Measurements from ENCODE around the gene ARHGAP1.

The ARHGAP1 gene

GRCh38 chr11:46700241-46701077 lies at the start of gene ARHGAP1, which contains the start of gene ZNF408:
Gene ARHGAP1, minus strand, starts transcription at chr11:46700619. Its CDS starts 4,512 bp downstream, at chr11:46696107.
Gene ZNF408, plus strand, starts transcription at chr11:46701031. Its CDS starts 17 bp downstream, at chr11:46701048.
- DNase-seq (ENCODE audit: low spot score) = peak; percentile 98

GRCh38 chr11:46747150-46747549 lies 46.7 kb upstream of the ARHGAP1 start:
- no peak for DNase-seq (ENCODE audit: low spot score)

- no peak for DNase-seq (ENCODE audit: low spot score)
Observed at GRCh38 chr11:46745995-46746394, 45.6 kb upstream of the ARHGAP1 start.

- DNase-seq (ENCODE audit: low spot score) = no peak
Observed at GRCh38 chr11:46745328-46745727, 44.9 kb upstream of the ARHGAP1 start.

GRCh38 chr11:46743693-46744339 lies 43.4 kb upstream of the ARHGAP1 start:
- no peak for DNase-seq (ENCODE audit: low spot score)

GRCh38 chr11:46743043-46743442 lies 42.6 kb upstream of the ARHGAP1 start:
- no peak for DNase-seq (ENCODE audit: low spot score)

- no peak for DNase-seq (ENCODE audit: low spot score)
Observed at GRCh38 chr11:46741600-46742484, 41.4 kb upstream of the ARHGAP1 start.

GRCh38 chr11:46738887-46739286 lies 38.5 kb upstream of the ARHGAP1 start:
- no peak for DNase-seq (ENCODE audit: low spot score)

GRCh38 chr11:46737699-46738098 lies 37.3 kb upstream of the ARHGAP1 start:
- no peak for DNase-seq (ENCODE audit: low spot score)

- no peak for DNase-seq (ENCODE audit: low spot score)
Observed at GRCh38 chr11:46736615-46737014, 36.2 kb upstream of the ARHGAP1 start.

GRCh38 chr11:46736146-46736545 lies 35.7 kb upstream of the ARHGAP1 start:
- DNase-seq (ENCODE audit: low spot score) = no peak

GRCh38 chr11:46733234-46733633 lies 32.8 kb upstream of the ARHGAP1 start:
- DNase-seq (ENCODE audit: low spot score) = no peak

GRCh38 chr11:46731545-46731944 lies 31.1 kb upstream of the ARHGAP1 start:
- no peak for DNase-seq (ENCODE audit: low spot score)

GRCh38 chr11:46729110-46730027 lies 28.9 kb upstream of the ARHGAP1 start:
- no peak for DNase-seq (ENCODE audit: low spot score)

GRCh38 chr11:46728659-46729040 lies 28.2 kb upstream of the ARHGAP1 start:
- no peak for DNase-seq (ENCODE audit: low spot score)

GRCh38 chr11:46727952-46728658 lies 27.7 kb upstream of the ARHGAP1 start:
- no peak for DNase-seq (ENCODE audit: low spot score)

GRCh38 chr11:46726206-46726862 lies 25.9 kb upstream of the ARHGAP1 start:
- DNase-seq (ENCODE audit: low spot score) = no peak

GRCh38 chr11:46725338-46726205 lies 25.2 kb upstream of the ARHGAP1 start:
- no peak for DNase-seq (ENCODE audit: low spot score)

- no peak for DNase-seq (ENCODE audit: low spot score)
Observed at GRCh38 chr11:46724088-46724487, 23.7 kb upstream of the ARHGAP1 start.

Measured in hematopoietic multipotent progenitor cell treated with erythropoietin and hydrocortisone succinate and interleukin-3 and kit ligand, for 17 days (in vitro differentiated cells).